HepG2 (cell line): ENCODE results near the gene SH2D3A.

ENCODE experiments used
- EZH2 ChIP-seq: conservative IDR thresholded peaks from 2 replicates; pipeline ENCODE4 v1.6.1; 2012; ENCODE audit warnings: mild to moderate bottlenecking, low read depth, low read length, moderate library complexity
- FOXA1 ChIP-seq, 2 experiments: fragments of 450-650 bp in 1 of 2; sonication (generic) in 1 of 2; formaldehyde crosslinking in 1 of 2; IDR thresholded peaks; 2 replicates each; pipeline versions ENCODE4 v1.4.0 to v1.6.1; 2016 to 2020; ENCODE audit warnings: missing genetic modification reagents in 1 of 2
- MAZ ChIP-seq, 2 experiments: sonication (generic) in 1 of 2; formaldehyde crosslinking in 1 of 2; IDR thresholded peaks; 2 replicates each; pipeline versions ENCODE4 v1.5.0 to v1.6.1; 2012 to 2020; ENCODE audit warnings: low read depth in 2 of 2, mild to moderate bottlenecking in 2 of 2, borderline replicate concordance in 1 of 2, improper control_type of control experiment in 1 of 2, low read length in 1 of 2, missing genetic modification reagents in 1 of 2, moderate library complexity in 1 of 2
- RBAK ChIP-seq: sonication (generic); formaldehyde crosslinking; IDR thresholded peaks from 2 replicates; pipeline ENCODE4 v1.5.1; 2020; ENCODE audit warnings: mild to moderate bottlenecking, missing genetic modification reagents
- ZFX ChIP-seq: sonication (generic); formaldehyde crosslinking; IDR thresholded peaks from 2 replicates; pipeline ENCODE4 v1.4.0; 2020; ENCODE audit warnings: mild to moderate bottlenecking, low read depth, missing genetic modification reagents, moderate library complexity
- ZNF335 ChIP-seq: sonication (generic); formaldehyde crosslinking; IDR thresholded peaks from 2 replicates; pipeline ENCODE4 v1.4.0; 2020; ENCODE audit warnings: missing genetic modification reagents
- ZNF362 ChIP-seq: sonication (generic); formaldehyde crosslinking; IDR thresholded peaks from 2 replicates; pipeline ENCODE4 v1.4.0; 2020; ENCODE audit warnings: missing genetic modification reagents, mild to moderate bottlenecking, borderline replicate concordance
- ZNF704 ChIP-seq: sonication (generic); formaldehyde crosslinking; IDR thresholded peaks from 2 replicates; pipeline ENCODE4 v1.8.1; 2023; ENCODE audit warnings: mild to moderate bottlenecking, inconsistent platforms, moderate library complexity, missing genetic modification reagents, borderline replicate concordance
- TF ChIP-seq, protein P1 (sequence below): sonication (generic); formaldehyde crosslinking; conservative IDR thresholded peaks from 2 replicates; pipeline ENCODE4 v1.5.0; 2020; ENCODE audit warnings: missing genetic modification reagents
- TF ChIP-seq, protein P2 (sequence below): sonication (generic); formaldehyde crosslinking; IDR thresholded peaks from 2 replicates; pipeline ENCODE4 v1.5.0; 2020; ENCODE audit warnings: mild to moderate bottlenecking, missing genetic modification reagents, borderline replicate concordance
- TF ChIP-seq, protein P3 (sequence below): sonication (generic); formaldehyde crosslinking; IDR thresholded peaks from 2 replicates; pipeline ENCODE4 v1.4.0; 2020; ENCODE audit warnings: missing genetic modification reagents

DNA sequence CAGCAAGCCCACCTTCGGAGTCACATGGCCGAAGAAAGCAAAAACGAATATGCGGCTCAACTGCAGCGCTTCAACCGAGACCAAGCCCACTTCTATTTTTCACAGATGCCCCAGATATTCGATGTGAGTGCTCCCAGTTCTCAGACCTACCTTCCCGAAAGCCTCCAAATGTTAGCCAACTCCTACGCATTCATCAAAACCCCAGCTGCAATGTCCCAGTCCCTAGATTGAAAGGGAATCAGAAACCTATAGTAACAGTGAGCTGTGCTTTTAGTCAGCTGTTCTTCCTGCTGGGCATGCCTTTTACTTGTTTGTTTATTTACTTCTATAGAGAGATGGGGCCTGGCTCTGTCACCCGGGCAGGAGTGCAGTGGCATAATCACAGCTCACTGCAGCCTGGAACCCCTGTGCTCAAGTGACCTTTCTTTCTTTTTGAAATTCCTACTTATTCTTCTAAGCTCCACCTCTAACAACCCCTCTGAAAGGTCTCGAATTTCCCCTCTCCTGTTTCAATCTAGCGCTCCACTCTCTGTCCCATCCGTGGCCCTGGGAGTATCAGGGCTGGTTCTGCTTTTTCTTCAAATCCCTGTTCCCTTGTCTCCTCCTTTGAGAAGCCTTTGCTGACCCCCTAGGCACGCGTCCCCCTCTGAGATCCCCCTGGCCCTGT, 23.4 kb downstream of the SH2D3A start:
- no peak for TF ChIP-seq FOXA1 (IDR thresholded peaks at IDR 0.05)
- no peak for TF ChIP-seq FOXA1 (CRISPR knock-in tag; IDR thresholded peaks at IDR 0.05)
- TF ChIP-seq, protein P1, sequence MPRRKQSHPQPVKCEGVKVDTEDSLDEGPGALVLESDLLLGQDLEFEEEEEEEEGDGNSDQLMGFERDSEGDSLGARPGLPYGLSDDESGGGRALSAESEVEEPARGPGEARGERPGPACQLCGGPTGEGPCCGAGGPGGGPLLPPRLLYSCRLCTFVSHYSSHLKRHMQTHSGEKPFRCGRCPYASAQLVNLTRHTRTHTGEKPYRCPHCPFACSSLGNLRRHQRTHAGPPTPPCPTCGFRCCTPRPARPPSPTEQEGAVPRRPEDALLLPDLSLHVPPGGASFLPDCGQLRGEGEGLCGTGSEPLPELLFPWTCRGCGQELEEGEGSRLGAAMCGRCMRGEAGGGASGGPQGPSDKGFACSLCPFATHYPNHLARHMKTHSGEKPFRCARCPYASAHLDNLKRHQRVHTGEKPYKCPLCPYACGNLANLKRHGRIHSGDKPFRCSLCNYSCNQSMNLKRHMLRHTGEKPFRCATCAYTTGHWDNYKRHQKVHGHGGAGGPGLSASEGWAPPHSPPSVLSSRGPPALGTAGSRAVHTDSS (CRISPR knock-in tag) = no peak
- TF ChIP-seq ZNF362 (CRISPR knock-in tag) = no peak
- TF ChIP-seq RBAK = no peak
- no peak for TF ChIP-seq ZFX (CRISPR knock-in tag)
- TF ChIP-seq, protein P2, sequence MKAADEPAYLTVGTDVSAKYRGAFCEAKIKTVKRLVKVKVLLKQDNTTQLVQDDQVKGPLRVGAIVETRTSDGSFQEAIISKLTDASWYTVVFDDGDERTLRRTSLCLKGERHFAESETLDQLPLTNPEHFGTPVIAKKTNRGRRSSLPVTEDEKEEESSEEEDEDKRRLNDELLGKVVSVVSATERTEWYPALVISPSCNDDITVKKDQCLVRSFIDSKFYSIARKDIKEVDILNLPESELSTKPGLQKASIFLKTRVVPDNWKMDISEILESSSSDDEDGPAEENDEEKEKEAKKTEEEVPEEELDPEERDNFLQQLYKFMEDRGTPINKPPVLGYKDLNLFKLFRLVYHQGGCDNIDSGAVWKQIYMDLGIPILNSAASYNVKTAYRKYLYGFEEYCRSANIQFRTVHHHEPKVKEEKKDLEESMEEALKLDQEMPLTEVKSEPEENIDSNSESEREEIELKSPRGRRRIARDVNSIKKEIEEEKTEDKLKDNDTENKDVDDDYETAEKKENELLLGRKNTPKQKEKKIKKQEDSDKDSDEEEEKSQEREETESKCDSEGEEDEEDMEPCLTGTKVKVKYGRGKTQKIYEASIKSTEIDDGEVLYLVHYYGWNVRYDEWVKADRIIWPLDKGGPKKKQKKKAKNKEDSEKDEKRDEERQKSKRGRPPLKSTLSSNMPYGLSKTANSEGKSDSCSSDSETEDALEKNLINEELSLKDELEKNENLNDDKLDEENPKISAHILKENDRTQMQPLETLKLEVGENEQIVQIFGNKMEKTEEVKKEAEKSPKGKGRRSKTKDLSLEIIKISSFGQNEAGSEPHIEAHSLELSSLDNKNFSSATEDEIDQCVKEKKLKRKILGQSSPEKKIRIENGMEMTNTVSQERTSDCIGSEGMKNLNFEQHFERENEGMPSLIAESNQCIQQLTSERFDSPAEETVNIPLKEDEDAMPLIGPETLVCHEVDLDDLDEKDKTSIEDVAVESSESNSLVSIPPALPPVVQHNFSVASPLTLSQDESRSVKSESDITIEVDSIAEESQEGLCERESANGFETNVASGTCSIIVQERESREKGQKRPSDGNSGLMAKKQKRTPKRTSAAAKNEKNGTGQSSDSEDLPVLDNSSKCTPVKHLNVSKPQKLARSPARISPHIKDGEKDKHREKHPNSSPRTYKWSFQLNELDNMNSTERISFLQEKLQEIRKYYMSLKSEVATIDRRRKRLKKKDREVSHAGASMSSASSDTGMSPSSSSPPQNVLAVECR = no peak
- no peak for TF ChIP-seq ZNF704
- TF ChIP-seq EZH2 = no peak
- TF ChIP-seq, protein P3, sequence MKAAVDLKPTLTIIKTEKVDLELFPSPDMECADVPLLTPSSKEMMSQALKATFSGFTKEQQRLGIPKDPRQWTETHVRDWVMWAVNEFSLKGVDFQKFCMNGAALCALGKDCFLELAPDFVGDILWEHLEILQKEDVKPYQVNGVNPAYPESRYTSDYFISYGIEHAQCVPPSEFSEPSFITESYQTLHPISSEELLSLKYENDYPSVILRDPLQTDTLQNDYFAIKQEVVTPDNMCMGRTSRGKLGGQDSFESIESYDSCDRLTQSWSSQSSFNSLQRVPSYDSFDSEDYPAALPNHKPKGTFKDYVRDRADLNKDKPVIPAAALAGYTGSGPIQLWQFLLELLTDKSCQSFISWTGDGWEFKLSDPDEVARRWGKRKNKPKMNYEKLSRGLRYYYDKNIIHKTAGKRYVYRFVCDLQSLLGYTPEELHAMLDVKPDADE (CRISPR knock-in tag) = no peak
- no peak for TF ChIP-seq ZNF335 (CRISPR knock-in tag)
- no peak for TF ChIP-seq MAZ (IDR thresholded peaks at IDR 0.05; ENCODE audit: borderline replicate concordance, low read depth, low read length)
- no peak for TF ChIP-seq MAZ (CRISPR knock-in tag; IDR thresholded peaks at IDR 0.05; ENCODE audit: low read depth)
